HL-60 (cell line): ENCODE data around the gene PDE5A.
"Not testable (repeated sequence)": the region's sequence is repeated elsewhere in the genome, so short reads cannot be mapped to it uniquely, and the experiment has no call there.

Experiments
- POLR2AphosphoS5 ChIP-seq: IDR thresholded peaks from 2 replicates; pipeline ENCODE4 v1.6.1; 2012; ENCODE audit warnings: low read depth
- REST ChIP-seq: IDR thresholded peaks from 2 replicates; pipeline ENCODE4 v1.6.1; 2012; ENCODE audit warnings: low read depth; ENCODE audit not compliant: insufficient replicate concordance
- TF ChIP-seq, protein P1 (sequence below): IDR thresholded peaks from one replicate; pipeline ENCODE4 v1.5.1; 2011; ENCODE audit warnings: low read length, control low read depth, inconsistent platforms; ENCODE audit not compliant: insufficient read depth

- not testable (repeated sequence) for TF ChIP-seq REST, POLR2AphosphoS5
- TF ChIP-seq, protein P1, sequence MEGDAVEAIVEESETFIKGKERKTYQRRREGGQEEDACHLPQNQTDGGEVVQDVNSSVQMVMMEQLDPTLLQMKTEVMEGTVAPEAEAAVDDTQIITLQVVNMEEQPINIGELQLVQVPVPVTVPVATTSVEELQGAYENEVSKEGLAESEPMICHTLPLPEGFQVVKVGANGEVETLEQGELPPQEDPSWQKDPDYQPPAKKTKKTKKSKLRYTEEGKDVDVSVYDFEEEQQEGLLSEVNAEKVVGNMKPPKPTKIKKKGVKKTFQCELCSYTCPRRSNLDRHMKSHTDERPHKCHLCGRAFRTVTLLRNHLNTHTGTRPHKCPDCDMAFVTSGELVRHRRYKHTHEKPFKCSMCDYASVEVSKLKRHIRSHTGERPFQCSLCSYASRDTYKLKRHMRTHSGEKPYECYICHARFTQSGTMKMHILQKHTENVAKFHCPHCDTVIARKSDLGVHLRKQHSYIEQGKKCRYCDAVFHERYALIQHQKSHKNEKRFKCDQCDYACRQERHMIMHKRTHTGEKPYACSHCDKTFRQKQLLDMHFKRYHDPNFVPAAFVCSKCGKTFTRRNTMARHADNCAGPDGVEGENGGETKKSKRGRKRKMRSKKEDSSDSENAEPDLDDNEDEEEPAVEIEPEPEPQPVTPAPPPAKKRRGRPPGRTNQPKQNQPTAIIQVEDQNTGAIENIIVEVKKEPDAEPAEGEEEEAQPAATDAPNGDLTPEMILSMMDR = not testable (repeated sequence)
Measured at GRCh38 chr4:119454151-119454490, 174.5 kb downstream of the PDE5A start.
